ENCODE measurements around the gene SLC6A19. TPM values are rescaled to one million over a fixed set of nuclear protein-coding genes. Genes with fewer than 3 reads are reported as not detected.

SLC6A19 gene
- total and polyA plus RNA-seq, 2 of the 4 experiments (the other 2 are of a cell fraction): not detected

GRCh38 chr5:1209896-1210776 lies 8.7 kb downstream of the SLC6A19 start:
- Histone ChIP-seq H3K4ac (ENCODE audit: low read depth, low read length) (no peak overlapping the region), H3K9ac (ENCODE audit: low read depth, low read length) (no peak overlapping the region), H3K14ac (replicated peaks; ENCODE audit: low read depth, low read length) (no peak overlapping the region), H3K23ac (ENCODE audit: low read depth, low read length) (no peak overlapping the region), H3K79me1 (ENCODE audit: low read depth in 1 of 2, low read length in 2 of 2) (no peaks in the 10 kb centered on the region), H3K4me3 (ENCODE audit: insufficient read depth, low read depth, low read length) (no peak overlapping the region), H4K8ac (ENCODE audit: low read depth in 2 of 2, low read length in 2 of 2) (no peak overlapping the region), H2BK20ac (ENCODE audit: low read depth, low read length) (no peak overlapping the region), H4K5ac (ENCODE audit: low read depth, low read length) (no peak overlapping the region), H2AK9ac (replicated peaks; ENCODE audit: low read depth, low read length, poor library complexity) (no peak overlapping the region), H2AFZ (replicated peaks; ENCODE audit: low read length, poor library complexity) (no peak overlapping the region), H3K56ac (ENCODE audit: extremely low read depth, insufficient read depth, low read length) (no peak overlapping the region), H3K4me2 (ENCODE audit: low read depth, low read length) (no peak overlapping the region), H2BK5ac (ENCODE audit: low read depth, low read length, poor library complexity, severe bottlenecking) (no peak overlapping the region), H3K27me3 (ENCODE audit: control insufficient read depth, insufficient read depth, low read length) (peaks cover 24% of the 10 kb centered on the region; the same call in 1 of the 2 replicates), H3K9me1 (ENCODE audit: insufficient read depth, low read length) (peaks cover 6% of the 10 kb centered on the region; the same call in 1 of the 2 replicates), H3K18ac (ENCODE audit: low read depth, low read length) (no peak overlapping the region), H3K4me1 (ENCODE audit: control insufficient read depth, insufficient read depth, low read length) (no peaks in the 10 kb centered on the region), H3K36me3 (ENCODE audit: control insufficient read depth, insufficient read depth, low read length) (no peaks in the 10 kb centered on the region), H2BK120ac (ENCODE audit: low read depth, low read length) (no peak overlapping the region), H3K9me3 (ENCODE audit: control insufficient read depth, insufficient read depth, low read length) (peaks cover 2% of the 10 kb centered on the region; the same call in 1 of the 2 replicates), H2AK5ac (ENCODE audit: low read depth, low read length) (no peak overlapping the region), H3K27ac (ENCODE audit: insufficient read depth, low read length) (no peak overlapping the region), H2BK15ac (ENCODE audit: low read depth, low read length) (no peak overlapping the region), H4K91ac (ENCODE audit: insufficient read depth, low read depth, low read length) (no peak overlapping the region), H4K20me1 (ENCODE audit: insufficient read depth, low read length) (no peaks in the 10 kb centered on the region; the same call in 1 of the 2 replicates)
- intact Hi-C loops (cut with micrococcal nuclease) (loop anchor here (2.0 kb wide), 1 partner anchor 431 kb away; no protein-coding TSS in a partner anchor), dilution Hi-C loops (cut with HindIII; ENCODE audit: low sequenced_read_pairs, unreplicated experiment) (no loop called here), in situ Hi-C loops (cut with MboI; ENCODE audit: low sequenced_read_pairs) (no loop called here)
- DNase-seq: no peak
- CTCF ChIA-PET: no interaction called here
- 100% methylated on average over 1 of the region's 21 CpGs; no CpG with 5 or more reads in 1 of the 2 experiments for WGBS, 2 experiments (ENCODE audit: extremely low coverage in 2 of 2, insufficient read length in 1 of 2)
- no TSS peak for BruUV-seq (replicated peaks)
- ATAC-seq (ENCODE audit: low read depth): no peak
- TF ChIP-seq FOS (IDR thresholded peaks at IDR 0.05; ENCODE audit: low read depth, low read length) (no peak), RAD21 (IDR thresholded peaks at IDR 0.05; ENCODE audit: low read length) (no peak)
- TF ChIP-seq, protein P1, sequence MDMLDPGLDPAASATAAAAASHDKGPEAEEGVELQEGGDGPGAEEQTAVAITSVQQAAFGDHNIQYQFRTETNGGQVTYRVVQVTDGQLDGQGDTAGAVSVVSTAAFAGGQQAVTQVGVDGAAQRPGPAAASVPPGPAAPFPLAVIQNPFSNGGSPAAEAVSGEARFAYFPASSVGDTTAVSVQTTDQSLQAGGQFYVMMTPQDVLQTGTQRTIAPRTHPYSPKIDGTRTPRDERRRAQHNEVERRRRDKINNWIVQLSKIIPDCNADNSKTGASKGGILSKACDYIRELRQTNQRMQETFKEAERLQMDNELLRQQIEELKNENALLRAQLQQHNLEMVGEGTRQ (IDR thresholded peaks at IDR 0.05; ENCODE audit: low read depth, low read length): no peak
- POLR2A ChIA-PET (ENCODE audit: unreplicated experiment): no interaction called here

Measured in IMR-90 (cell line).